ENCODE measurements around the gene FAM53B.

DNA sequence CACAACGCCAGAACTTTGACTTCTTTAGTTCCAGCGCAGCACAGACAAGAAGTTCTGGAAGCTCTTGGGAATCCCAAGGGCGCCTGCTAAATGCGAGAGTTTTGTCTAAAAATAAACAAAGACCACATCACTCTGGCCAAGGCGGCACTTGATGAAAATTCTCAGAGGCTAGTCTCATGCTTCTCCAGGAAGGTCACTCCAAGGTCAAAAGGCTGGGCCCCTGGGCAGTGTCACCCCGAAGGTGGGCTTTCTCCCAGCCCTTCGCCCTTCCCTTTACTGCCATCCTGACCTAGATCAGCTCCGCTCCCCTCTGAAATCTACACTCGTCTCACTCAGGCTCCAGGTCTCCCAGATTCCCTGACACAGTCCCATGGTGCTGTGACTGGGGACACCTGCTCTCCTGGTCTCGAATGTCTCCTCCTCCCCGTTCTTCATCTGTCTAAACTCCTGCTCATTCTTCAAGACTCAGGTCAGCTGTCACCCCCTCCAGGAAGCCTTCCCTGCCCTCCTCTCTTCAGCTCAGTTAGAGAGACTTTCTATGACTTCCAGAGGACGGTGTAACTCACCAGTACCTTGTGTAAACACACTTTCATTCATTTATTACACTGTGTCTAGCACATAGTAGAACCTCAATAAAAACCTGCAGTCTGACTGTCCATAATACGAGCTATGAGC, 10.5 kb downstream of the FAM53B start:
- TF ChIP-seq ZSCAN30 (tag by site-specific recombination; IDR thresholded peaks at IDR 0.05) (no peak), ZNF335 (tag by site-specific recombination; conservative IDR thresholded peaks at IDR 0.05) (no peak), ZBTB1 (tag by site-specific recombination; IDR thresholded peaks at IDR 0.05) (no peak)
- TF ChIP-seq, protein P1, sequence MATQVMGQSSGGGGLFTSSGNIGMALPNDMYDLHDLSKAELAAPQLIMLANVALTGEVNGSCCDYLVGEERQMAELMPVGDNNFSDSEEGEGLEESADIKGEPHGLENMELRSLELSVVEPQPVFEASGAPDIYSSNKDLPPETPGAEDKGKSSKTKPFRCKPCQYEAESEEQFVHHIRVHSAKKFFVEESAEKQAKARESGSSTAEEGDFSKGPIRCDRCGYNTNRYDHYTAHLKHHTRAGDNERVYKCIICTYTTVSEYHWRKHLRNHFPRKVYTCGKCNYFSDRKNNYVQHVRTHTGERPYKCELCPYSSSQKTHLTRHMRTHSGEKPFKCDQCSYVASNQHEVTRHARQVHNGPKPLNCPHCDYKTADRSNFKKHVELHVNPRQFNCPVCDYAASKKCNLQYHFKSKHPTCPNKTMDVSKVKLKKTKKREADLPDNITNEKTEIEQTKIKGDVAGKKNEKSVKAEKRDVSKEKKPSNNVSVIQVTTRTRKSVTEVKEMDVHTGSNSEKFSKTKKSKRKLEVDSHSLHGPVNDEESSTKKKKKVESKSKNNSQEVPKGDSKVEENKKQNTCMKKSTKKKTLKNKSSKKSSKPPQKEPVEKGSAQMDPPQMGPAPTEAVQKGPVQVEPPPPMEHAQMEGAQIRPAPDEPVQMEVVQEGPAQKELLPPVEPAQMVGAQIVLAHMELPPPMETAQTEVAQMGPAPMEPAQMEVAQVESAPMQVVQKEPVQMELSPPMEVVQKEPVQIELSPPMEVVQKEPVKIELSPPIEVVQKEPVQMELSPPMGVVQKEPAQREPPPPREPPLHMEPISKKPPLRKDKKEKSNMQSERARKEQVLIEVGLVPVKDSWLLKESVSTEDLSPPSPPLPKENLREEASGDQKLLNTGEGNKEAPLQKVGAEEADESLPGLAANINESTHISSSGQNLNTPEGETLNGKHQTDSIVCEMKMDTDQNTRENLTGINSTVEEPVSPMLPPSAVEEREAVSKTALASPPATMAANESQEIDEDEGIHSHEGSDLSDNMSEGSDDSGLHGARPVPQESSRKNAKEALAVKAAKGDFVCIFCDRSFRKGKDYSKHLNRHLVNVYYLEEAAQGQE (tag by site-specific recombination; IDR thresholded peaks at IDR 0.05): no peak
- TF ChIP-seq, protein P2, sequence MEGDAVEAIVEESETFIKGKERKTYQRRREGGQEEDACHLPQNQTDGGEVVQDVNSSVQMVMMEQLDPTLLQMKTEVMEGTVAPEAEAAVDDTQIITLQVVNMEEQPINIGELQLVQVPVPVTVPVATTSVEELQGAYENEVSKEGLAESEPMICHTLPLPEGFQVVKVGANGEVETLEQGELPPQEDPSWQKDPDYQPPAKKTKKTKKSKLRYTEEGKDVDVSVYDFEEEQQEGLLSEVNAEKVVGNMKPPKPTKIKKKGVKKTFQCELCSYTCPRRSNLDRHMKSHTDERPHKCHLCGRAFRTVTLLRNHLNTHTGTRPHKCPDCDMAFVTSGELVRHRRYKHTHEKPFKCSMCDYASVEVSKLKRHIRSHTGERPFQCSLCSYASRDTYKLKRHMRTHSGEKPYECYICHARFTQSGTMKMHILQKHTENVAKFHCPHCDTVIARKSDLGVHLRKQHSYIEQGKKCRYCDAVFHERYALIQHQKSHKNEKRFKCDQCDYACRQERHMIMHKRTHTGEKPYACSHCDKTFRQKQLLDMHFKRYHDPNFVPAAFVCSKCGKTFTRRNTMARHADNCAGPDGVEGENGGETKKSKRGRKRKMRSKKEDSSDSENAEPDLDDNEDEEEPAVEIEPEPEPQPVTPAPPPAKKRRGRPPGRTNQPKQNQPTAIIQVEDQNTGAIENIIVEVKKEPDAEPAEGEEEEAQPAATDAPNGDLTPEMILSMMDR (tag by site-specific recombination; IDR thresholded peaks at IDR 0.05): no peak
- TF ChIP-seq, protein P3, sequence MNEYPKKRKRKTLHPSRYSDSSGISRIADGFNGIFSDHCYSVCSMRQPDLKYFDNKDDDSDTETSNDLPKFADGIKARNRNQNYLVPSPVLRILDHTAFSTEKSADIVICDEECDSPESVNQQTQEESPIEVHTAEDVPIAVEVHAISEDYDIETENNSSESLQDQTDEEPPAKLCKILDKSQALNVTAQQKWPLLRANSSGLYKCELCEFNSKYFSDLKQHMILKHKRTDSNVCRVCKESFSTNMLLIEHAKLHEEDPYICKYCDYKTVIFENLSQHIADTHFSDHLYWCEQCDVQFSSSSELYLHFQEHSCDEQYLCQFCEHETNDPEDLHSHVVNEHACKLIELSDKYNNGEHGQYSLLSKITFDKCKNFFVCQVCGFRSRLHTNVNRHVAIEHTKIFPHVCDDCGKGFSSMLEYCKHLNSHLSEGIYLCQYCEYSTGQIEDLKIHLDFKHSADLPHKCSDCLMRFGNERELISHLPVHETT (tag by site-specific recombination; IDR thresholded peaks at IDR 0.05): no peak
